Left kidney (tissue), 2 donors: ENCODE measurements around the gene ADAMTSL3. TPM values are rescaled to one million over a fixed set of nuclear protein-coding genes. Genes with fewer than 3 reads are reported as not detected.

Source experiments
- DNase-seq: peaks from one replicate; pipeline ENCODE4 v3.0.0-alpha.2; 2013
- polyA plus RNA-seq: library from polyadenylated mRNA; unstranded; fragments of 120-200 nt; gene quantifications from one replicate; pipeline ENCODE4 v1.2.1, GENCODE V29; 2013; ENCODE audit not compliant: insufficient read length

Gene ADAMTSL3
- polyA plus RNA-seq, 1 donor = 2.8 TPM

DNA sequence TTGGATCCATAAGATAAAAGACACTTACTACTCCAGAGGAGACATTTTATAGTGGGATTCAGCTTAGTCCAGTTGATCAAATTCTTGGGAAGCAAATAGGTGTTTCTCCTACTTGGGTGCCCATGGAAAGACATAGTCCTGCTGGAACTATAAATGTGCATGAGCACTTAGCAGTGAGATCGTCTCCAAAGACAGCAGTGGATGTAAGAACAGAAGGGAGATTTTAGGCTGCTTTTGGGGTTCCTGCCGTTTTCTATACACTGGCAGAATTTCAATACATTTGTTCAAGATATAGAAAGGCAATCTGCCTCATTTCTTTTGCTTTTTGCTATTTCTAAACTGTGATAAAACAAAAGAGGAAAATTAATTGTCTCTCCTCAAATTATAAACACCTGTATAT lies 234.0 kb downstream of the ADAMTSL3 start:
- no peak for DNase-seq

GRCh38 chr15:83889995-83890394 lies 236.1 kb downstream of the ADAMTSL3 start:
- no peak for DNase-seq

- DNase-seq = no peak
Measured at GRCh38 chr15:83890587-83890986, 236.7 kb downstream of the ADAMTSL3 start.

DNA sequence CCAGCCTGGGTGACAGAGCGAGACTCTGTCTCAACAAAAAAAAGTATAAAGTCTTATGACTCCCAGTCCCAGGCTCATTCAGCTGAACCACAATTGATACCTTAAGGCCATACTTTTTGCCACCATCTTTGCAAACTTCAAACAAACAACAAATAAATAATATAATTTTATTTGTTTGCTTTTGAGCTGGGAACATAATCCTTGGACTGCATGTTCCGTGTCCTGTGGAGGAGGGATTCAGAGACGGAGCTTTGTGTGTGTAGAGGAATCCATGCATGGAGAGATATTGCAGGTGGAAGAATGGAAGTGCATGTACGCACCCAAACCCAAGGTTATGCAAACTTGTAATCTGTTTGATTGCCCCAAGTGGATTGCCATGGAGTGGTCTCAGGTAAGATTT lies 238.6 kb downstream of the ADAMTSL3 start:
- DNase-seq = no peak

DNA sequence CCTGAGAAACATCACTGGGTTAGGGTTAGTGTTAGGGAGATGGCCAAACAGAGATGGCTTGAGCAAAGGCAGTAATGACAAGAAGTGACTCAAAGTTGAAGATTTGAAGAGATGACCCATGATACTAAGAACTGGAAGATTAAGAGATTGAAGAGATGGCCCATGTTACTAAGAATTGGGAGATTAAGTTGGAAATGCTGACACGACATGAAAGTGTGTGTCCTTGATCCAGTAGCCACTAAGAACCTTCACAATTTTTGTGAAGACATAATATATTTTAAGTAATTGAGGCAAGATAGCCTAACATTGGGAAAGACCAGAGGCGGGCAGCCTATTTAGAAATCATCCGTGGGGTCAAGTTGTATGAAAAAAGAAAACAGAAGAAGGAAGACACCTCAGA lies 239.4 kb downstream of the ADAMTSL3 start:
- DNase-seq = no peak

GRCh38 chr15:83897037-83897436 lies 243.1 kb downstream of the ADAMTSL3 start:
- no peak for DNase-seq

DNA sequence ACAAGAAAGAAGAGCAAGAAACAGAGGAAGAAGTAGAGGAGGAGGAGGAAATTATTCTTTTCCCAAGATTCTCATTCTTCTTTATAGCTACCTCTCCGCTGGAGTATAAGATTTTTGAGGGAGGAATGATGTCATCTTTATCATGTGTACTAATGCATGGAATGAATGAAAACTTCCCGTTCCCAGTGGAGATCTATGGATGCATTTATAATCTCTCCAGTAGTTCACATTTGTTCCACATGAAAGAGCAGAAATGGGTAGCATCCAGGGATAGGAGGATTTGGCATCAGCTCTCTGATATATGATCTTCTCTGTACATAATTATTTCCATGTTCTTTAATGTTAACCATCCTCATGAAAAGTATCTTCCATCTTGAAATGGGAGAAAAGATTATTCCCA lies 244.4 kb downstream of the ADAMTSL3 start:
- DNase-seq = no peak

- DNase-seq = no peak
Measured at GRCh38 chr15:83899670-83900069, 245.7 kb downstream of the ADAMTSL3 start.

DNA sequence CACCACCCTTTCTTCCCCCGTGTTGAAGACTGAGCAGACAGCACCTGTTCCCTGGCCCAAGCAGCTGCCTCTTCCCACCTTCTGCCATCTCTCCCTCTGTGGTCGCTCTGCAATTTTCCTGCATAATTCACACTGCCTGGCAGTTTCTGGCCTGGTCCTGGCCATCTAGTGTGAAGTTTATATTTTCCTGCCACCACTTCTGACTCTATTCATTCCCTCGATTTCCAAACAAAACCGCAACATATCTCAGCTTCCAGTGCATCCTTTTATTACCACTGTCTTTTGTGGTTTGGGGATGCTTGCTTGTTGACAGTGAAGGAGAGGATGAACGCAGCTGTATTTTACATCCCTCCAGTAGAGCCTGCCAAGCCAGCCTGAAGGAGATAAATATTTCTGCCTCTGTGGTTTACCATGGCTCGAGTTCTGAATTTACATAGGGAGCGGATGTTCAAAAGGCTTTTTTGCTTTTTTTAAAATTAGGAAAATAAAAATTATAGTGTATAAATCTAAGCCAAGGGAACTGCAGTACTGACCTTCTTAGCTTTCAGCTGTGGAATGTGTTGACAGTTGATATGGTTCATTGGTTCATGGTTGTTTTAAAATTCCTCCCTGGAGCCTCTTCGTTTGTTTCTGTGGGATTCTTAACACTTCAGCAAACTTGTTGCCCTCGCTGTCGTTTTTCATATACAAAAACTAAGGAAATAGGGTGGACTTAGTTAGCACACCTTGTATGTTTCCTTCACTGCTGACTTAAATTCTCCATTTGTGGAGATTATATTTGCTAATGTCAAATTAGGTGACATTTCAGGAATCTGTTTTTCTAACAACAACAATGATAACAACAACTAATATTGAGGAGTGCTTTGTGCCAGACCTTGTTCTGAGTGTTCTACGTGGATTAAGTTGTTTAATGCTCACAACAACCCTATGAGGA lies 250.5 kb downstream of the ADAMTSL3 start:
- DNase-seq = peak; percentile 58

- no peak for DNase-seq
Measured at GRCh38 chr15:83905556-83906273, 251.8 kb downstream of the ADAMTSL3 start.

- DNase-seq = no peak
Measured at GRCh38 chr15:83911345-83911744, 257.4 kb downstream of the ADAMTSL3 start.

DNA sequence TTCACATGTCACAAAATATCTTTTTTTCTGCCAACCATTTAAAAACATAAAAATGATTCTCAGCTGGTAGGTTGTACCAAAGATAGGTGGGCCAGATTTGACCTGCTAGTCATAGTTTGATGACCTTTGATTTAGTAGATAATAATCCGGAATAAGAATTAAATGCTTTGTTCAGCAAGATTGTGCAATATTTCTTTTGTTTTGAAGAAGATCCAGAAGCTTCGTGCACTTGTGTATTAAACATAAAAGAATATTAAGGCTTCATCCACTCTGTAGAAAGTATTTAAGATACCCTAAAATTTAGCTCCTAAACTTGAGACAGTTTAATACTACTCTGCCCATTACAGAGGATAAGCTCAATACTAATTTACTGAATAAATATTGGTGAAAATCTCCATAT lies 258.4 kb downstream of the ADAMTSL3 start:
- no peak for DNase-seq

DNA sequence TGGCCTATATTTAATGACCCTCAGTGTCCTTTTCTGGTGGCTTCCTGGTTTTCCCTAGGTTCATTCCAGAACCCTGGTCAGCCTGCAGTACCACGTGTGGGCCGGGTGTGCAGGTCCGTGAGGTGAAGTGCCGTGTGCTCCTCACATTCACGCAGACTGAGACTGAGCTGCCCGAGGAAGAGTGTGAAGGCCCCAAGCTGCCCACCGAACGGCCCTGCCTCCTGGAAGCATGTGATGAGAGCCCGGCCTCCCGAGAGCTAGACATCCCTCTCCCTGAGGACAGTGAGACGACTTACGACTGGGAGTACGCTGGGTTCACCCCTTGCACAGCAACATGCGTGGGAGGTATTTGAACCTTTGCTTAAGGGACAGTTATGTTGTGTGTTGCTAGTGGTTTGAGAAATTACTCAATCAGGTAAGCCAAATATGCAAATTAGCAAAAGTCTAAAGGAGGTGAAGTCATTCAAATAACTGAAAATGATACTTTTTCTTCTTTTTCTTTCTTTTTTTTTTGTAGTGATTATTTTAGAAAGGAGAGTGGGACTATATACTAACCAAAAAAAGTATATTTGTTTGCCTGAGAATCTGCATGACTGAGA lies 259.2 kb downstream of the ADAMTSL3 start:
- DNase-seq = no peak

DNA sequence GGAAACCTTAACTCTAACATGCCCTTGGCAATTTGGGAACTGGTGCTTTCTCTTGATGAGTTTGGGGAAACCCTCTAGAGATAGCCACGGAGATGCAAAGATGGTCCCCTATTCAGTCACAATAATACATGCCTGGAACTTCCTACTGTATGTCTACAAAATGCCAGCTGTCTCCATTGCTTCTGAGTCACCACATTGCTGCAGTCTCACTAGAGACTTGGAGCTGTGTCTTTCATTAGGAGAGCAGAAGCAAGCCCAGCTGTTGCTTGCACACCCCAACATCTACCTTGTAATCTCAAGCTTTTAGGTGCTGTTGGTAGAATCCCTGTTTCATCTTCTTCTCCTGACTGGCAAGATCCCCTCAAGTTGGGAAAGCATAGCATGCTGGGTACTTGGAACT lies 261.0 kb downstream of the ADAMTSL3 start:
- DNase-seq = no peak

DNA sequence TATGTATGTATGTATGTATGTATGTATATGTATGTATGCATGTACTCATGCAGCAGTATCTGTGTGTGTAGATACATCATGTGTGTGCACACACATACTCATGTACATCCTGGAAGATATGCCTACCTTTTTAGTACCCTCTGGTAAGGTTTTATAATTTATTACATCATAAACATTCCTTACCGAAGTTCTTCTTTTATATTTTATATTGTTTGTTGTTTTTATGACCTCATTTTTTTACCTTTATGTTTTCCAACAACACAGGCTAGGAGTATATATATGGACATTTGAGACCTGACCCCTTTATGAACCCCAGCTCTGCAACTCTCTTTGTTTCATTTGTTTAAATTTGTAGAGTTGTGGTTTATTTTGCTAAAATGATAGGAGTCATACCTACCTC lies 263.5 kb downstream of the ADAMTSL3 start:
- DNase-seq = no peak

GRCh38 chr15:83918011-83918410 lies 264.1 kb downstream of the ADAMTSL3 start:
- no peak for DNase-seq

DNA sequence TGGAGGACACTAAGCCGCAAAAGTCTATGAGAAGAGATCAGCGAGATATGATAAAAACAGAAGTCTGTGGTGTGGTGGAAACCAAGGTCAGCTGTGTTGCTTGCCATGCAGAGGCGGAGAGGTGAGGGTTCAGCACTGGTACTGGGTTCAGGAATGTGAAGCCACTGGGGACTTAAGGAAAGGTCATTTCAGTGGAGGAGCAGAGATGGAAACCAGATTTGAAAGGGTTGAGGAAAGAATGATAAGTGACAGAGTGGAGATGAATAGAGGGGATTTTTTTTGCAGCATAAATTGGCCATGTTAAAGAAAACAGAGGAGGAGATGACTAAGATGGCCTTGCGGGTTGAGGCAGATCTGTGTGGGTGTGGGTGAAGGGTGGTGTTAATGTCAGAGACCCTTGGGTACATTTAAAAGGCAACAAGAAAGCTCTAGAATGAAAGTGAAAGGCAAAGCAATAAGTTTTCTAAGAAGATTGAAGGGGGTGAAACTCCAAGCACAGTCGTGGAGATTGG lies 265.5 kb downstream of the ADAMTSL3 start:
- DNase-seq = no peak

GRCh38 chr15:83919978-83920510 lies 266.1 kb downstream of the ADAMTSL3 start:
- no peak for DNase-seq

- DNase-seq = no peak
Measured at GRCh38 chr15:83922649-83923294, 268.8 kb downstream of the ADAMTSL3 start.

DNA sequence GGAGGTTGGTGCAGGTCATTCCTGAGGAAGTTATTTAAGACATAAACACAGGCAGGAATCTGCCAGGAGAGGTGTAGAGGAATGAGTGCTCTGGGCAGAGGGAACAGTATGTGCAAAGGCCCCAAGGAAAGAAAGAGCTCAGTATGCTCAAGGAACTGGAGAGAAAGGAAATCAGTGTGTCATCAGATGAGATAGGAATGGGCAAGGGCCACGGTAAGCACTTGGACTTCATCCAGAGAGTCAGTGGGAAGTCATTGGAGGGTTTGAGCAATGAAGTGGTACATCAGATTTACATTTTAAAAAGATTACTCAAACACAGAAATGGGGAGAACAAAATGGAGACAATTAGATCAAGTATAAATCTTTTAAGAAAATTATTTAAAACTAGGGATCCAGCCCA lies 272.2 kb downstream of the ADAMTSL3 start:
- DNase-seq = no peak

GRCh38 chr15:83927704-83928391 lies 273.9 kb downstream of the ADAMTSL3 start:
- no peak for DNase-seq
